CD4-positive, alpha-beta memory T cell (primary cell): ENCODE data around the gene CDKAL1. TPM values are rescaled to one million over a fixed set of nuclear protein-coding genes. Genes with fewer than 3 reads are reported as not detected.

Experiments
- CTCF ChIA-PET: fragments of 350-600 bp; sonication (Branson Sonifier 250); formaldehyde crosslinking; loops from one replicate; lab custom pipeline; 2021; ENCODE audit warnings: inconsistent platforms; ENCODE audit not compliant: partially characterized antibody; lab: Charles Lee
- POLR2A ChIA-PET: fragments of 350-600 bp; sonication (Branson Sonifier 250); formaldehyde crosslinking; loops from one replicate; lab custom pipeline; 2021; ENCODE audit not compliant: partially characterized antibody; lab: Charles Lee
- DNase-seq, 5 donors: peaks; one replicate each; pipeline versions ENCODE4 v3.0.0 to v3.0.0-alpha.2; 2020 to 2022; ENCODE audit warnings: mixed read lengths in 1 of 5
- H3K27ac ChIP-seq: one replicate; pipeline ENCODE4 v1.7.0; 2013; ENCODE audit warnings: low read depth, low read length
- H3K27me3 ChIP-seq: 2 replicates; pipeline ENCODE4 v1.7.0; 2013; ENCODE audit warnings: mild to moderate bottlenecking, low read length, moderate library complexity; ENCODE audit not compliant: insufficient read depth
- H3K36me3 ChIP-seq: 2 replicates; pipeline ENCODE4 v1.7.0; 2013; ENCODE audit warnings: mild to moderate bottlenecking, low read length, moderate library complexity; ENCODE audit not compliant: insufficient read depth
- H3K4me1 ChIP-seq: 2 replicates; pipeline ENCODE4 v1.7.0; 2013; ENCODE audit warnings: mild to moderate bottlenecking, low read length, moderate library complexity; ENCODE audit not compliant: insufficient read depth
- H3K4me3 ChIP-seq, 2 donors: one replicate each; pipeline ENCODE4 v1.7.0; 2013; ENCODE audit warnings: low read length in 2 of 2, mild to moderate bottlenecking in 1 of 2
- H3K9me3 ChIP-seq, 2 donors: one replicate each; pipeline ENCODE4 v1.7.0; 2013; ENCODE audit warnings: low read length in 2 of 2, control low read depth in 1 of 2; ENCODE audit not compliant: control insufficient read depth in 1 of 2
- H3K27ac Mint-ChIP-seq, 7 donors: one replicate each; pipeline ENCODE4 v1.8.0; 2020 to 2021; ENCODE audit warnings: mixed read lengths in 7 of 7, mild to moderate bottlenecking in 6 of 7, inconsistent platforms in 3 of 7, moderate library complexity in 3 of 7
- H3K27me3 Mint-ChIP-seq, 2 donors: one replicate each; pipeline ENCODE4 v1.8.0; 2020 to 2021; ENCODE audit warnings: mixed read lengths in 2 of 2
- H3K36me3 Mint-ChIP-seq, 2 donors: one replicate each; pipeline ENCODE4 v1.8.0; 2020 to 2021; ENCODE audit warnings: mixed read lengths in 2 of 2, inconsistent platforms in 1 of 2, mild to moderate bottlenecking in 1 of 2
- H3K4me1 Mint-ChIP-seq, 4 donors: one replicate each; pipeline ENCODE4 v1.8.0; 2020 to 2021; ENCODE audit warnings: mixed read lengths in 4 of 4, mild to moderate bottlenecking in 1 of 4
- H3K4me3 Mint-ChIP-seq, 8 donors: one replicate each; pipeline ENCODE4 v1.8.0; 2020 to 2021; ENCODE audit warnings: mixed read lengths in 8 of 8, mild to moderate bottlenecking in 7 of 8, moderate library complexity in 6 of 8, inconsistent platforms in 3 of 8
- H3K9me3 Mint-ChIP-seq, 8 donors: one replicate each; pipeline ENCODE4 v1.8.0; 2020 to 2021; ENCODE audit warnings: mixed read lengths in 8 of 8, mild to moderate bottlenecking in 5 of 8, inconsistent platforms in 3 of 8, moderate library complexity in 1 of 8
- intact Hi-C: fragments of 100-400 bp; cut with micrococcal nuclease; formaldehyde crosslinking; loops from one replicate; pipeline ENCODE4 v1.15.1; 2023
- polyA plus RNA-seq, 2 donors: library from polyadenylated mRNA; unstranded; fragments of 300-500 nt; fragmentation: Illumina TruSeq; gene quantifications; one replicate each; pipeline ENCODE4 v1.2.3, GENCODE V29; 2021
- total RNA-seq, 2 experiments: library from RNA; stranded (reverse); gene quantifications; one replicate each; pipeline ENCODE4 v1.2.3, GENCODE V29; 2021

The CDKAL1 gene
- total and polyA plus RNA-seq, 4 experiments from 2014 or later = 22.3 to 41.8 (median 26.8) TPM

GRCh38 chr6:21258665-21259064 is 724.4 kb downstream of the CDKAL1 start:
- POLR2A ChIA-PET = no interaction called here
- intact Hi-C loops = no loop called here

GRCh38 chr6:21259660-21260059 is 725.4 kb downstream of the CDKAL1 start:
- H3K4me1 Mint-ChIP-seq = peaks cover 0 to 3% (median 0%) of the 10 kb centered on the region in 4 donors
- no peak for DNase-seq
- no peaks in the 10 kb centered on the region for H3K36me3 ChIP-seq
- no peaks in the 10 kb centered on the region for H3K9me3 ChIP-seq
- H3K36me3 Mint-ChIP-seq = no peaks in the 10 kb centered on the region
- ChIA-PET POLR2A (no interaction called here), CTCF (interaction anchor here (1.5 kb wide), 1 partner anchor 11 kb away, joined by 3 read pairs; no protein-coding TSS in a partner anchor)
- H3K9me3 Mint-ChIP-seq = peaks cover 0 to 4% (median under 1%) of the 10 kb centered on the region in 8 donors
- intact Hi-C loops = no loop called here
- no peaks in the 10 kb centered on the region for H3K4me1 ChIP-seq
- H3K27ac ChIP-seq = no peak overlapping the region
- no peak overlapping the region for H3K4me3 ChIP-seq
- H3K4me3 Mint-ChIP-seq = no peak overlapping the region
- H3K27me3 ChIP-seq = no peaks in the 10 kb centered on the region
- H3K27ac Mint-ChIP-seq = no peak overlapping the region
- peaks cover 0 to 3% of the 10 kb centered on the region in 2 donors for H3K27me3 Mint-ChIP-seq

More at GRCh38 chr6:21258665-21259064, 724.4 kb downstream of the CDKAL1 start:
- CTCF ChIA-PET = no interaction called here
- Mint-ChIP-seq H3K36me3 (no peaks in the 10 kb centered on the region), H3K4me3 (no peak overlapping the region), H3K9me3 (peaks cover 0 to 11% (median 3%) of the 10 kb centered on the region in 8 donors), H3K4me1 (no peaks in the 10 kb centered on the region), H3K27me3 (peaks cover 0 to 2% of the 10 kb centered on the region in 2 donors), H3K27ac (peak overlapping the region in 1 of 7 donors; percentile 37)
- Histone ChIP-seq H3K36me3 (no peaks in the 10 kb centered on the region), H3K4me3 (no peak overlapping the region), H3K9me3 (no peaks in the 10 kb centered on the region), H3K27ac (no peak overlapping the region), H3K27me3 (no peaks in the 10 kb centered on the region), H3K4me1 (no peaks in the 10 kb centered on the region)
- no peak for DNase-seq

- ChIA-PET POLR2A (no interaction called here), CTCF (no interaction called here)
- no peak overlapping the region for H3K4me3 ChIP-seq
- no peaks in the 10 kb centered on the region for H3K36me3 ChIP-seq
- no peaks in the 10 kb centered on the region for H3K9me3 ChIP-seq
- no peaks in the 10 kb centered on the region for H3K36me3 Mint-ChIP-seq
- no peak overlapping the region for H3K27ac Mint-ChIP-seq
- H3K4me3 Mint-ChIP-seq = no peak overlapping the region
- H3K9me3 Mint-ChIP-seq = peaks cover 0 to 4% (median 0%) of the 10 kb centered on the region in 8 donors
- H3K4me1 Mint-ChIP-seq = peaks cover 0 to 4% (median 0%) of the 10 kb centered on the region in 4 donors
- peaks cover 0 to 3% of the 10 kb centered on the region in 2 donors for H3K27me3 Mint-ChIP-seq
- H3K27me3 ChIP-seq = no peaks in the 10 kb centered on the region
- no peak overlapping the region for H3K27ac ChIP-seq
- H3K4me1 ChIP-seq = no peaks in the 10 kb centered on the region
- intact Hi-C loops = no loop called here
- DNase-seq = no peak
These were observed 728.2 kb downstream of the CDKAL1 start for GRCh38 chr6:21262504-21262903.

GRCh38 chr6:21263531-21264287 is 729.5 kb downstream of the CDKAL1 start:
- H3K4me3 ChIP-seq = no peak overlapping the region
- ChIA-PET POLR2A (interaction anchor here (0.6 kb wide), 1 partner anchor 10 kb away, joined by 3 read pairs; no protein-coding TSS in a partner anchor), CTCF (no interaction called here)
- Mint-ChIP-seq H3K9me3 (peaks cover 0 to 4% (median 0%) of the 10 kb centered on the region in 8 donors), H3K4me1 (peaks cover 0 to 4% (median 0%) of the 10 kb centered on the region in 4 donors), H3K4me3 (no peak overlapping the region), H3K36me3 (no peaks in the 10 kb centered on the region), H3K27me3 (peaks cover 0 to 4% of the 10 kb centered on the region in 2 donors), H3K27ac (peak overlapping the region in 1 of 7 donors; percentile 16)
- H3K27ac ChIP-seq = no peak overlapping the region
- no peak for DNase-seq
- H3K27me3 ChIP-seq = no peaks in the 10 kb centered on the region
- no peaks in the 10 kb centered on the region for H3K4me1 ChIP-seq
- no peaks in the 10 kb centered on the region for H3K9me3 ChIP-seq
- intact Hi-C loops = no loop called here
- H3K36me3 ChIP-seq = no peaks in the 10 kb centered on the region

- H3K27me3 ChIP-seq = no peaks in the 10 kb centered on the region
- no peak overlapping the region for H3K4me3 Mint-ChIP-seq
- H3K9me3 Mint-ChIP-seq = peaks cover 0 to 4% (median 0%) of the 10 kb centered on the region in 8 donors
- DNase-seq = no peak
- H3K27ac Mint-ChIP-seq = no peak overlapping the region
- intact Hi-C loops = no loop called here
- no peak overlapping the region for H3K27ac ChIP-seq
- POLR2A ChIA-PET = interaction anchor here (0.6 kb wide), 1 partner anchor 9 kb away, joined by 3 read pairs; no protein-coding TSS in a partner anchor
- H3K36me3 Mint-ChIP-seq = no peaks in the 10 kb centered on the region
- H3K4me1 Mint-ChIP-seq = peaks cover 0 to 4% (median 0%) of the 10 kb centered on the region in 4 donors
- no peak overlapping the region for H3K4me3 ChIP-seq
- no peaks in the 10 kb centered on the region for H3K4me1 ChIP-seq
- no peaks in the 10 kb centered on the region for H3K9me3 ChIP-seq
- H3K27me3 Mint-ChIP-seq = peaks cover 0 to 3% of the 10 kb centered on the region in 2 donors
- H3K36me3 ChIP-seq = no peaks in the 10 kb centered on the region
- CTCF ChIA-PET = no interaction called here
These were observed 730.2 kb downstream of the CDKAL1 start for GRCh38 chr6:21264288-21265033.

- no peaks in the 10 kb centered on the region for H3K9me3 ChIP-seq
- H3K36me3 Mint-ChIP-seq = no peaks in the 10 kb centered on the region
- H3K4me1 Mint-ChIP-seq = peaks cover 0 to 4% (median 0%) of the 10 kb centered on the region in 4 donors
- no peaks in the 10 kb centered on the region for H3K4me1 ChIP-seq
- no peak overlapping the region for H3K4me3 Mint-ChIP-seq
- H3K36me3 ChIP-seq = no peaks in the 10 kb centered on the region
- no peak for DNase-seq
- no peak overlapping the region for H3K27ac Mint-ChIP-seq
- ChIA-PET CTCF (no interaction called here), POLR2A (no interaction called here)
- no peaks in the 10 kb centered on the region for H3K27me3 ChIP-seq
- H3K9me3 Mint-ChIP-seq = peaks cover 0 to 4% (median 0%) of the 10 kb centered on the region in 8 donors
- no peak overlapping the region for H3K4me3 ChIP-seq
- H3K27ac ChIP-seq = no peak overlapping the region
- peaks cover 0 to 3% of the 10 kb centered on the region in 2 donors for H3K27me3 Mint-ChIP-seq
- intact Hi-C loops = no loop called here
These were observed 730.9 kb downstream of the CDKAL1 start for GRCh38 chr6:21265034-21265729.

- Mint-ChIP-seq H3K9me3 (peaks cover 0 to 4% (median 0%) of the 10 kb centered on the region in 8 donors), H3K4me1 (peaks cover 0 to 4% (median 0%) of the 10 kb centered on the region in 4 donors), H3K27me3 (peaks cover 0 to 3% of the 10 kb centered on the region in 2 donors), H3K27ac (no peak overlapping the region), H3K36me3 (no peaks in the 10 kb centered on the region), H3K4me3 (no peak overlapping the region)
- ChIA-PET POLR2A (no interaction called here), CTCF (no interaction called here)
- Histone ChIP-seq H3K4me1 (no peaks in the 10 kb centered on the region), H3K27ac (no peak overlapping the region), H3K9me3 (no peaks in the 10 kb centered on the region), H3K27me3 (no peaks in the 10 kb centered on the region), H3K36me3 (no peaks in the 10 kb centered on the region), H3K4me3 (no peak overlapping the region)
- no peak for DNase-seq
- intact Hi-C loops = no loop called here
These were observed 731.4 kb downstream of the CDKAL1 start for GRCh38 chr6:21265730-21266044.
